Brain microvascular endothelial cell (primary cell): ENCODE data around the gene PSTPIP1.
A peak's percentile ranks its signal among the peaks of the same experiment; 100 is the strongest.

Experiments
- DNase-seq: peaks from one replicate; pipeline ENCODE4 v3.0.0-alpha.2; 2020
- H3K27ac ChIP-seq: fragments of 250-450 bp; sonication (Bioruptor Pico); 2 replicates; pipeline ENCODE4 v1.5.1; 2020; ENCODE audit warnings: mild to moderate bottlenecking, moderate library complexity
- H3K27me3 ChIP-seq: fragments of 250-450 bp; sonication (Bioruptor Pico); replicated peaks from 2 replicates; pipeline ENCODE4 v1.5.1; 2020; ENCODE audit warnings: mild to moderate bottlenecking
- H3K36me3 ChIP-seq: fragments of 250-450 bp; sonication (Bioruptor Pico); replicated peaks from 2 replicates; pipeline ENCODE4 v1.5.1; 2020; ENCODE audit warnings: mild to moderate bottlenecking
- H3K4me3 ChIP-seq: 2 replicates; pipeline ENCODE4 v1.5.1; 2011; ENCODE audit warnings: low read depth, mild to moderate bottlenecking, control low read depth, low read length, moderate library complexity
- in situ Hi-C: cut with HindIII; loops from 2 replicates; pipeline ENCODE4 v1.10.0; 2017; ENCODE audit warnings: low sequenced_read_pairs, low pct_ligation_motif_present
- TF ChIP-seq, protein P1 (sequence below): IDR thresholded peaks from 2 replicates; pipeline ENCODE4 v1.5.1; 2011; ENCODE audit warnings: low read depth, mild to moderate bottlenecking, moderate library complexity, low read length, control low read depth, inconsistent platforms; ENCODE audit errors: missing control alignments

Gene PSTPIP1

DNA sequence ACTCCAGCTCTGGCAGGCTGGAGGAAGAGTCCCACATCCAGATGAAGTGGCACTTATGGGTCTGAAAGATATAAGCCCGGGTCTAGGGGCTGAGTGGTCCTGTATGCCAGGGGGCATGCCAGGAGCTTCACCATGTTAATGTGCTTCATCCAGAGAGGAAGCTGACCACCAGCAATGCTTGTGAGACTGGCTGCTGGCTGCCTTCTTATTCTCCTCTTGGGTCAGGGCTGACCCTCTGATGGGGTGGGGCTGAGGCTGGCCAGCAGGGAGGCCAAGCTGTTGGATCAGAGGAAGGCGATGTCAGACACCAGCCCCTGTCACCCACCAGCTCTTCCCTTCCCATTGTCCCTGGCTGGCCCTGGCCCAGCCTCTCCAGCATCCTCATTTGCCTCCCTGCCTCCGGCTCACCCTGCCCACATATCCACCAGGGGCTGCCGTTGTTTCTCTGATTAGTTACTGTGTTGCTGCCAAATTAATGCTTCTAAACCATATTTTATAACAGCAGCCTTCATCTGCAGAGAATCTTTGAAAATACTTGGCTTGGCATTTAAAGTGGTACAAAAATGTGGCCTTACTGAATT, 20.4 kb upstream of the PSTPIP1 start:
- TF ChIP-seq, protein P1, sequence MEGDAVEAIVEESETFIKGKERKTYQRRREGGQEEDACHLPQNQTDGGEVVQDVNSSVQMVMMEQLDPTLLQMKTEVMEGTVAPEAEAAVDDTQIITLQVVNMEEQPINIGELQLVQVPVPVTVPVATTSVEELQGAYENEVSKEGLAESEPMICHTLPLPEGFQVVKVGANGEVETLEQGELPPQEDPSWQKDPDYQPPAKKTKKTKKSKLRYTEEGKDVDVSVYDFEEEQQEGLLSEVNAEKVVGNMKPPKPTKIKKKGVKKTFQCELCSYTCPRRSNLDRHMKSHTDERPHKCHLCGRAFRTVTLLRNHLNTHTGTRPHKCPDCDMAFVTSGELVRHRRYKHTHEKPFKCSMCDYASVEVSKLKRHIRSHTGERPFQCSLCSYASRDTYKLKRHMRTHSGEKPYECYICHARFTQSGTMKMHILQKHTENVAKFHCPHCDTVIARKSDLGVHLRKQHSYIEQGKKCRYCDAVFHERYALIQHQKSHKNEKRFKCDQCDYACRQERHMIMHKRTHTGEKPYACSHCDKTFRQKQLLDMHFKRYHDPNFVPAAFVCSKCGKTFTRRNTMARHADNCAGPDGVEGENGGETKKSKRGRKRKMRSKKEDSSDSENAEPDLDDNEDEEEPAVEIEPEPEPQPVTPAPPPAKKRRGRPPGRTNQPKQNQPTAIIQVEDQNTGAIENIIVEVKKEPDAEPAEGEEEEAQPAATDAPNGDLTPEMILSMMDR, result no peak
- Histone ChIP-seq H3K27me3 (no peaks in the 10 kb centered on the region), H3K4me3 (no peak overlapping the region), H3K27ac (no peak overlapping the region), H3K36me3 (no peaks in the 10 kb centered on the region)
- no peak for DNase-seq
- in situ Hi-C loops, result no loop called here

- in situ Hi-C loops, result no loop called here
- TF ChIP-seq, protein P1, result no peak
Measured at GRCh38 chr15:76976141-76976540, 18.8 kb upstream of the PSTPIP1 start.

GRCh38 chr15:76976572-76977270, 18.2 kb upstream of the PSTPIP1 start:
- TF ChIP-seq, protein P1, result no peak
- Histone ChIP-seq H3K27ac (no peak overlapping the region), H3K27me3 (no peaks in the 10 kb centered on the region), H3K36me3 (no peaks in the 10 kb centered on the region), H3K4me3 (no peak overlapping the region)
- no peak for DNase-seq
- in situ Hi-C loops, result no loop called here

More at GRCh38 chr15:76976141-76976540, 18.8 kb upstream of the PSTPIP1 start:
- Histone ChIP-seq H3K36me3 (no peaks in the 10 kb centered on the region), H3K4me3 (no peak overlapping the region), H3K27ac (no peak overlapping the region), H3K27me3 (no peaks in the 10 kb centered on the region)
- DNase-seq, result no peak

DNA sequence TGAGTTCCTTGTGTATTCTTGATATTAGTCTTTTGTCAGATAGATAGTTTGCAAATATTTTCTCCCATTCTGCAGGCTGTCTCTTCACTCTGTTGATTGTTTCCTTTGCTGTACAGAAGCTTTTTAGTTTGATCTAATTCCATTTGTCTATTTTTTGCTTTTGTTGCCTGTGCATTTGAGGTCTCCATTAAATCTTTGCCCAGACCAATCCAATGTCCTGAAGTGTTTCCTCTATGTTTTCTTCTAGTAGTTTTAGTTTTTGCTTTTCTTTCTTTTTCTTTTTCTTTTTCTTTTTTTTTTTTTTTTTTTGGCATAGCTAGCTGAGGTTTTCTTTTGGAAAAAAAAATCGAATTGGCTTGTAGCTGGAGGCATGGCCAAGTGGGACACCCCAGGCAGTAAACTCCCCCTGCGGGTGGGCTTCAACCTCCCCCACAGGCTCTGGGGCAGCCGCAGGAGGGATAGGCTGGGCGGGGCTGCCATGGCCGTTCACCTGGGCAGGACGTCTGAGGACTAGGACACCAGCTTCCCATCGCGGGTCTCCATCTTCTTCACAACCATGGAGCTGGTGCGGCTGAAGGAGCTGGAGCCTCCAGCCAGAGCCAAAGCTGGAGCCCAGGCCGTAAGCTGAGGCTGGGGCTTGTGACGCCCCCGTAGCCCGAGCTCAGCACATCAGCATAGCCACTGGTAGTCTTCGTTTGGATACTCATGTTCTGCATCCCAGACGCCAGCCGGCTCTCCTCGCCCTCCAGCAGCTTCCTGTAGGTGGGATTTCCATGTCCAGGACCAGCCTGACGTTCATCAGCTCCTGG, 16.2 kb upstream of the PSTPIP1 start:
- Histone ChIP-seq H3K27me3 (no peaks in the 10 kb centered on the region), H3K36me3 (no peaks in the 10 kb centered on the region), H3K4me3 (no peak overlapping the region), H3K27ac (no peak overlapping the region)
- no peak for DNase-seq
- TF ChIP-seq, protein P1, result no peak
- in situ Hi-C loops, result no loop called here

- in situ Hi-C loops, result no loop called here
- TF ChIP-seq, protein P1, result no peak
Measured at GRCh38 chr15:76979331-76979925, 15.5 kb upstream of the PSTPIP1 start.

More at GRCh38 chr15:76979331-76979925, 15.5 kb upstream of the PSTPIP1 start:
- H3K27ac ChIP-seq, result no peak overlapping the region
- H3K27me3 ChIP-seq, result no peaks in the 10 kb centered on the region
- H3K36me3 ChIP-seq, result no peaks in the 10 kb centered on the region
- H3K4me3 ChIP-seq, result no peak overlapping the region
- peak; percentile 56 for DNase-seq
